Lower leg skin (tissue), 4 donors: ENCODE measurements around the gene SLC49A3. TPM values are rescaled to one million over a fixed set of nuclear protein-coding genes. Genes with fewer than 3 reads are reported as not detected.

Experiments used
- DNase-seq, 2 donors: peaks; one replicate each; pipeline ENCODE4 v3.0.0-alpha.2; 2019; ENCODE audit warnings: low spot score in 2 of 2
- H3K4me3 ChIP-seq: fragments of 200-600 bp; sonication (generic); 2 replicates; pipeline ENCODE4 v1.5.1; 2017; ENCODE audit warnings: mild to moderate bottlenecking, low read depth; ENCODE audit not compliant: poor library complexity, severe bottlenecking
- CTCF ChIP-seq, 3 donors: fragments of 450-650 bp; IDR thresholded peaks; one replicate each; pipeline ENCODE4 v1.5.1; 2016; ENCODE audit warnings: antibody characterized with exemption in 3 of 3, mild to moderate bottlenecking in 3 of 3, moderate library complexity in 2 of 3
- POLR2A ChIP-seq, 2 donors: fragments of 450-650 bp; IDR thresholded peaks; one replicate each; pipeline ENCODE4 v1.6.1; 2016 to 2017; ENCODE audit warnings: antibody characterized with exemption in 2 of 2, mild to moderate bottlenecking in 1 of 2, moderate library complexity in 1 of 2
- WGBS, 2 donors: methylation state at CpG; one replicate each; pipeline ENCODE4 v1.1.5; 2018; 5-methylcytosine and 5-hydroxymethylcytosine counted together
- intact Hi-C: fragments of 100-400 bp; cut with DNase I; formaldehyde crosslinking; loops from one replicate; pipeline ENCODE4 v1.15.0; 2023; ENCODE audit warnings: low total_unique reads
- total RNA-seq, 4 donors: library from RNA; depleted of rRNA; stranded (reverse); fragments of >200 nt; gene quantifications; one replicate each; pipeline ENCODE4 v1.1.0, GENCODE V29; 2016

Gene SLC49A3
- total RNA-seq, 4 donors from 2014 or later = 16.8 to 33.8 (median 22.7) TPM

- no peak for DNase-seq
- H3K4me3 ChIP-seq = no peak overlapping the region
- WGBS, 2 donors = 70 to 77% methylated on average over 6 of the region's 6 CpGs
- no peak for TF ChIP-seq POLR2A (IDR thresholded peaks at IDR 0.05)
- no peak for TF ChIP-seq CTCF (IDR thresholded peaks at IDR 0.05)
- intact Hi-C loops = no loop called here
These were observed 38.6 kb upstream of the SLC49A3 start for GRCh38 chr4:727576-727975.

- no peak for TF ChIP-seq POLR2A (IDR thresholded peaks at IDR 0.05)
- no peak for TF ChIP-seq CTCF (IDR thresholded peaks at IDR 0.05)
- no peak overlapping the region for H3K4me3 ChIP-seq
- intact Hi-C loops = no loop called here
- no peak for DNase-seq
- 69 to 70% methylated on average over 15 to 17 of the region's 17 CpGs for WGBS, 2 donors
These were observed 37.9 kb upstream of the SLC49A3 start for GRCh38 chr4:726838-727237.

GRCh38 chr4:726235-726787 is 37.4 kb upstream of the SLC49A3 start:
- H3K4me3 ChIP-seq = no peak overlapping the region
- intact Hi-C loops = no loop called here
- TF ChIP-seq POLR2A (IDR thresholded peaks at IDR 0.05) = no peak
- TF ChIP-seq CTCF (IDR thresholded peaks at IDR 0.05) = no peak
- WGBS, 2 donors = 46 to 47% methylated on average over 16 of the region's 16 CpGs
- no peak for DNase-seq

GRCh38 chr4:725391-726234 is 36.7 kb upstream of the SLC49A3 start:
- H3K4me3 ChIP-seq = no peak overlapping the region
- TF ChIP-seq CTCF (IDR thresholded peaks at IDR 0.05) (no peak), POLR2A (IDR thresholded peaks at IDR 0.05) (no peak)
- intact Hi-C loops = no loop called here
- DNase-seq = no peak
- 89% methylated on average over 37 to 40 of the region's 41 CpGs for WGBS, 2 donors

- no peak overlapping the region for H3K4me3 ChIP-seq
- DNase-seq = no peak
- intact Hi-C loops = no loop called here
These were observed 35.0 kb upstream of the SLC49A3 start for GRCh38 chr4:723751-724530.

More at GRCh38 chr4:723751-724530, 35.0 kb upstream of the SLC49A3 start:
- no peak for TF ChIP-seq POLR2A (IDR thresholded peaks at IDR 0.05)
- no peak for TF ChIP-seq CTCF (IDR thresholded peaks at IDR 0.05)
- WGBS, 2 donors = 94 to 96% methylated on average over 23 to 28 of the region's 28 CpGs
